Endothelial cell of umbilical vein (primary cell): ENCODE measurements around the gene TIAM1. TPM values are rescaled to one million over a fixed set of nuclear protein-coding genes. Genes with fewer than 3 reads are reported as not detected.

Experiments
- BruUV-seq: library from RNA; stranded (reverse); fragments of 400-500 nt; replicated peaks from 2 replicates; lab custom pipeline; 2021; lab: Mats Ljungman, UMichigan
- CTCF ChIA-PET: fragments of 300-600, 350-600 bp; sonication (Branson Sonifier 250); formaldehyde crosslinking; loops from one replicate; lab custom pipeline; 2021; ENCODE audit warnings: antibody characterized with exemption, inconsistent platforms; lab: Charles Lee
- POLR2A ChIA-PET: fragments of 300-600, 350-600 bp; sonication (Branson Sonifier 250); formaldehyde crosslinking; loops from one replicate; lab custom pipeline; 2021; ENCODE audit warnings: antibody characterized with exemption, inconsistent platforms; lab: Charles Lee
- DNase-seq: peaks from one replicate; pipeline ENCODE4 v3.0.0-alpha.2; 2011; ENCODE audit warnings: low read depth, low spot score
- FAIRE-seq: peaks from 2 replicates; lab custom pipeline; 2011; peaks lifted over from hg19 to GRCh38; lab: Jason Lieb, UNC
- H2AFZ ChIP-seq: 2 replicates; pipeline ENCODE4 v1.6.0; 2012; ENCODE audit warnings: low read depth, low read length, control low read depth, inconsistent platforms
- H3K27ac ChIP-seq: 2 replicates; pipeline ENCODE4 v1.5.1; 2011; ENCODE audit warnings: low read depth, mild to moderate bottlenecking, control low read depth, low read length, moderate library complexity; ENCODE audit not compliant: insufficient read depth
- H3K27me3 ChIP-seq, 2 experiments: 2 replicates each; pipeline versions ENCODE4 v1.6.0 to v1.6.1; 2011; ENCODE audit warnings: low read length in 2 of 2, mixed read lengths in 1 of 2; ENCODE audit not compliant: control insufficient read depth in 2 of 2, insufficient read depth in 2 of 2
- H3K36me3 ChIP-seq, 2 experiments: 2 replicates in 1 of 2; 3 replicates in 1 of 2; pipeline ENCODE4 v1.5.1; 2011; ENCODE audit warnings: low read length in 2 of 2, mild to moderate bottlenecking in 1 of 2, moderate library complexity in 1 of 2; ENCODE audit not compliant: control insufficient read depth in 2 of 2, insufficient read depth in 2 of 2; ENCODE audit errors: extremely low read depth in 1 of 2
- H3K4me1 ChIP-seq: 3 replicates; pipeline ENCODE4 v1.5.1; 2011; ENCODE audit warnings: mild to moderate bottlenecking, low read length; ENCODE audit not compliant: control insufficient read depth, insufficient read depth; ENCODE audit errors: extremely low read depth
- H3K4me2 ChIP-seq: 2 replicates; pipeline ENCODE4 v1.6.1; 2011; ENCODE audit warnings: low read length, control low read depth, mixed read lengths; ENCODE audit not compliant: insufficient read depth
- H3K4me3 ChIP-seq, 3 experiments: fragments of 200-600 bp in 1 of 3; sonication (generic), shearing (Covaris generic) in 1 of 3; replicated peaks in 1 of 3; 2 replicates each; pipeline ENCODE4 v1.5.1; 2011 to 2016; ENCODE audit warnings: control low read depth in 3 of 3, low read length in 3 of 3, mild to moderate bottlenecking in 2 of 3, inconsistent platforms in 1 of 3, low read depth in 1 of 3, moderate library complexity in 1 of 3; ENCODE audit not compliant: insufficient read depth in 1 of 3
- H3K79me2 ChIP-seq: 2 replicates; pipeline ENCODE4 v1.6.0; 2012; ENCODE audit warnings: low read length, inconsistent platforms; ENCODE audit not compliant: control insufficient read depth, insufficient read depth
- H3K9ac ChIP-seq: replicated peaks from 2 replicates; pipeline ENCODE3; 2011; ENCODE audit warnings: low read length, control low read depth; ENCODE audit not compliant: insufficient read depth; ENCODE audit errors: extremely low read depth
- H3K9me1 ChIP-seq: replicated peaks from 3 replicates; pipeline ENCODE4 v1.6.0; 2011; ENCODE audit warnings: mild to moderate bottlenecking, low read length; ENCODE audit not compliant: control insufficient read depth, insufficient read depth; ENCODE audit errors: extremely low read depth
- H3K9me3 ChIP-seq: replicated peaks from 2 replicates; pipeline ENCODE4 v1.5.1; 2012; ENCODE audit warnings: low read length, inconsistent platforms; ENCODE audit not compliant: control insufficient read depth, insufficient read depth
- H4K20me1 ChIP-seq: replicated peaks from 2 replicates; pipeline ENCODE3; 2011; ENCODE audit warnings: mild to moderate bottlenecking, low read length; ENCODE audit not compliant: control insufficient read depth, insufficient read depth; ENCODE audit errors: extremely low read depth
- CTCF ChIP-seq, 2 donors: IDR thresholded peaks; 1 replicate in 1 of 2; 2 replicates in 1 of 2; pipeline ENCODE4 v1.5.1; 2011; ENCODE audit warnings: low read length in 2 of 2, mild to moderate bottlenecking in 2 of 2, moderate library complexity in 2 of 2, control low read depth in 1 of 2, inconsistent platforms in 1 of 2, low read depth in 1 of 2; ENCODE audit not compliant: insufficient read depth in 1 of 2; ENCODE audit errors: extremely low read depth in 1 of 2
- EZH2 ChIP-seq: IDR thresholded peaks from 2 replicates; pipeline ENCODE4 v1.6.1; 2012; ENCODE audit warnings: borderline replicate concordance, low read depth, mild to moderate bottlenecking, moderate library complexity, low read length, inconsistent platforms; ENCODE audit not compliant: severe bottlenecking
- FOS ChIP-seq: IDR thresholded peaks from 2 replicates; pipeline ENCODE4 v1.6.1; 2011; ENCODE audit warnings: mild to moderate bottlenecking, low read length, moderate library complexity, borderline replicate concordance; ENCODE audit not compliant: insufficient read depth
- GATA2 ChIP-seq: IDR thresholded peaks from 2 replicates; pipeline ENCODE4 v1.7.0; 2011; ENCODE audit warnings: low read depth, mild to moderate bottlenecking, moderate library complexity, mixed read lengths, low read length; ENCODE audit not compliant: insufficient read length, insufficient read depth
- JUN ChIP-seq: IDR thresholded peaks from 2 replicates; pipeline ENCODE4 v1.6.1; 2011; ENCODE audit warnings: borderline replicate concordance, low read depth; ENCODE audit not compliant: insufficient read length, insufficient read depth
- MAX ChIP-seq: IDR thresholded peaks from 2 replicates; pipeline ENCODE4 v1.6.1; 2011; ENCODE audit not compliant: insufficient read depth, insufficient read length
- MYC ChIP-seq: IDR thresholded peaks from one replicate; pipeline ENCODE4 v1.6.1; 2011; ENCODE audit warnings: mild to moderate bottlenecking, low read depth, low read length
- POLR2A ChIP-seq: IDR thresholded peaks from 2 replicates; pipeline ENCODE4 v1.6.1; 2012; ENCODE audit warnings: low read depth, mild to moderate bottlenecking, control low read depth, low read length
- POLR2AphosphoS5 ChIP-seq: IDR thresholded peaks from 2 replicates; pipeline ENCODE4 v1.6.1; 2012; ENCODE audit warnings: low read depth, mild to moderate bottlenecking, control low read depth, low read length, moderate library complexity; ENCODE audit not compliant: insufficient read depth
- dilution Hi-C: fragments of 300-500 bp; cut with MboI; formaldehyde crosslinking; loops from one replicate; pipeline ENCODE4 v1.15.0; 2019; ENCODE audit warnings: low sequenced_read_pairs; ENCODE audit not compliant: extremely low pct_ligation_motif_present
- intact Hi-C: fragments of 100-400 bp; cut with micrococcal nuclease; formaldehyde crosslinking; loops from one replicate; pipeline ENCODE4 v1.10.0; 2022
- polyA plus RNA-seq, 4 experiments: library from polyadenylated mRNA; depleted of rRNA in 3 of 4; stranded (reverse) in 3 of 4; unstranded in 1 of 4; fragments of >200 nt; gene quantifications; 2 replicates each; pipeline versions ENCODE4 v1.2.1 to v1.2.3, GENCODE V29; 2011 to 2012; ENCODE audit warnings: missing spikeins in 1 of 4
- total RNA-seq: library from RNA; stranded (reverse); gene quantifications from 2 replicates; pipeline ENCODE4 v1.2.3, GENCODE V29; 2021

TIAM1 gene
- total and polyA plus RNA-seq, 2 donors (not counting 3 experiments of a cell fraction or from before 2014, with no cell fraction given), result 0.21 to 0.86 TPM

GRCh38 chr21:31164713-31165694, 179.1 kb downstream of the TIAM1 start:
- POLR2A ChIA-PET, result no interaction called here
- dilution Hi-C loops (no loop called here), intact Hi-C loops (no loop called here)
- H3K27ac ChIP-seq, result no peak overlapping the region
- H3K9ac ChIP-seq, result no peak overlapping the region
- CTCF ChIA-PET, result no interaction called here
- H3K27me3 ChIP-seq, result peaks cover 0 to 3% of the 10 kb centered on the region in 2 experiments
- H3K9me3 ChIP-seq, result no peaks in the 10 kb centered on the region
- FAIRE-seq, result no peak
- H3K4me1 ChIP-seq, result no peaks in the 10 kb centered on the region
- TF ChIP-seq MAX, result no peak
- TF ChIP-seq MYC, result no peak
- TF ChIP-seq CTCF (IDR thresholded peaks at IDR 0.05; ENCODE audit: extremely low read depth in 1 of 2, insufficient read depth in 1 of 2, low read depth in 1 of 2, low read length in 2 of 2), result no peak
- no peak for TF ChIP-seq FOS
- TF ChIP-seq POLR2AphosphoS5, result no peak
- no peak for TF ChIP-seq POLR2A
- no peak for TF ChIP-seq GATA2
- no peak for TF ChIP-seq JUN
- no peak for TF ChIP-seq EZH2
- BruUV-seq, result no TSS peak
- H3K36me3 ChIP-seq, result no peaks in the 10 kb centered on the region
- no peaks in the 10 kb centered on the region for H4K20me1 ChIP-seq
- no peaks in the 10 kb centered on the region for H3K79me2 ChIP-seq
- no peak overlapping the region for H3K4me3 ChIP-seq
- H3K4me2 ChIP-seq, result no peak overlapping the region
- DNase-seq, result no peak
- no peaks in the 10 kb centered on the region for H3K9me1 ChIP-seq
- no peak overlapping the region for H2AFZ ChIP-seq
